WI38 (cell line): ENCODE results near the gene LRRC27.

Experiments
- H3K4me3 ChIP-seq: 2 replicates; pipeline ENCODE4 v1.5.1; 2011; ENCODE audit warnings: low read depth, mild to moderate bottlenecking, control low read depth, low read length
- CTCF ChIP-seq: IDR thresholded peaks from 2 replicates; pipeline ENCODE4 v1.5.1; 2012; ENCODE audit warnings: low read depth, mild to moderate bottlenecking, control low read depth, low read length

The LRRC27 gene

GRCh38 chr10:132303361-132304115 lies 28.5 kb upstream of the LRRC27 start:
- no peak for TF ChIP-seq CTCF
- no peak overlapping the region for H3K4me3 ChIP-seq

- H3K4me3 ChIP-seq: no peak overlapping the region
- TF ChIP-seq CTCF: no peak
Measured at GRCh38 chr10:132304756-132305509, 27.1 kb upstream of the LRRC27 start.

- no peak for TF ChIP-seq CTCF
- H3K4me3 ChIP-seq: no peak overlapping the region
Measured at GRCh38 chr10:132305654-132306342, 26.2 kb upstream of the LRRC27 start.

- no peak for TF ChIP-seq CTCF
- H3K4me3 ChIP-seq: no peak overlapping the region
Measured at GRCh38 chr10:132306343-132306685, 25.7 kb upstream of the LRRC27 start.

GRCh38 chr10:132306864-132307751 lies 24.9 kb upstream of the LRRC27 start:
- H3K4me3 ChIP-seq: peak overlapping the region; percentile 57
- no peak for TF ChIP-seq CTCF

- TF ChIP-seq CTCF: no peak
- peak within 1 kb of the TSS; percentile 71 for H3K4me3 ChIP-seq
Measured at GRCh38 chr10:132307823-132308586, 24.0 kb upstream of the LRRC27 start, which contains the start of gene STK32C. TSS of gene STK32C (minus strand) at chr10:132307950. CDS start at chr10:132307833, 117 bp downstream.
